Activated naive CD4-positive, alpha-beta T cell treated with anti-CD3 and anti-CD28 coated beads, Interleukin-2, amount 10 ng/mL, durations not matched to agents 7 days and 5 days (primary cell): Measurements from ENCODE around the gene ZNF740.
A peak's percentile ranks its signal among the peaks of the same experiment; 100 is the strongest.

Source experiments
- CTCF ChIA-PET: fragments of 350-600 bp; sonication (Branson Sonifier 250); formaldehyde crosslinking; loops from one replicate; lab custom pipeline; 2021; ENCODE audit warnings: antibody characterized with exemption; lab: Charles Lee
- DNase-seq: peaks from one replicate; pipeline ENCODE4 v3.0.0-alpha.2; 2020
- H3K27ac Mint-ChIP-seq: one replicate; pipeline ENCODE4 v1.8.0; 2021; ENCODE audit warnings: mild to moderate bottlenecking, moderate library complexity, mixed read lengths
- H3K27me3 Mint-ChIP-seq: one replicate; pipeline ENCODE4 v1.8.0; 2021; ENCODE audit warnings: mild to moderate bottlenecking, mixed read lengths
- H3K36me3 Mint-ChIP-seq: one replicate; pipeline ENCODE4 v1.8.0; 2021; ENCODE audit warnings: mixed read lengths
- H3K4me1 Mint-ChIP-seq: one replicate; pipeline ENCODE4 v1.8.0; 2021; ENCODE audit warnings: mixed read lengths
- H3K4me3 Mint-ChIP-seq: one replicate; pipeline ENCODE4 v1.8.0; 2021; ENCODE audit warnings: mild to moderate bottlenecking, moderate library complexity, mixed read lengths
- H3K9me3 Mint-ChIP-seq: one replicate; pipeline ENCODE4 v1.8.0; 2021; ENCODE audit warnings: mixed read lengths

ZNF740 gene

DNA sequence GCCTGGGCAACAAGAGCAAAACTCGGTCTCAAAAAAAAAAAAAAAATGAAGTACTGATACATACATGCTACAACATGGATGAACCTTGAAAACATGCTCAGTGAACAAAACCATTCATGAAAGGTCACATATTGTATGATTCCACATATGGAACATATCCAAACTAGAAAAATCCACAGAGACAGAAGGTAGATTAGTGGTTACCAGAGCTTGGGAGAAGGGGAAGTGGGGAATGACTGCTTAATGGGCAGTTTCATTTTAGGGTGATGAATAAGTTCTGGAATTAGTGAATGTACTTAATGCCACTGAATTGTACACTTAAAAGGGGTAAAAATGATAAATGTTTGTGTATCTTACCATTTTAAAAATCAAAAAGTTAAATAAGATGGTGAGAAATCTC, 23.8 kb downstream of the ZNF740 start:
- Mint-ChIP-seq H3K4me1 (peaks cover 91% of the 10 kb centered on the region), H3K27ac (no peak overlapping the region), H3K27me3 (no peaks in the 10 kb centered on the region), H3K36me3 (peaks cover 49% of the 10 kb centered on the region), H3K9me3 (no peaks in the 10 kb centered on the region), H3K4me3 (peak overlapping the region; percentile 63)
- CTCF ChIA-PET: interaction anchor here (1.3 to 4.7 kb wide), 3 partner anchors 8 to 45 kb away, joined by 3 to 15 read pairs (median 4); no protein-coding TSS in a partner anchor
- DNase-seq: no peak

DNA sequence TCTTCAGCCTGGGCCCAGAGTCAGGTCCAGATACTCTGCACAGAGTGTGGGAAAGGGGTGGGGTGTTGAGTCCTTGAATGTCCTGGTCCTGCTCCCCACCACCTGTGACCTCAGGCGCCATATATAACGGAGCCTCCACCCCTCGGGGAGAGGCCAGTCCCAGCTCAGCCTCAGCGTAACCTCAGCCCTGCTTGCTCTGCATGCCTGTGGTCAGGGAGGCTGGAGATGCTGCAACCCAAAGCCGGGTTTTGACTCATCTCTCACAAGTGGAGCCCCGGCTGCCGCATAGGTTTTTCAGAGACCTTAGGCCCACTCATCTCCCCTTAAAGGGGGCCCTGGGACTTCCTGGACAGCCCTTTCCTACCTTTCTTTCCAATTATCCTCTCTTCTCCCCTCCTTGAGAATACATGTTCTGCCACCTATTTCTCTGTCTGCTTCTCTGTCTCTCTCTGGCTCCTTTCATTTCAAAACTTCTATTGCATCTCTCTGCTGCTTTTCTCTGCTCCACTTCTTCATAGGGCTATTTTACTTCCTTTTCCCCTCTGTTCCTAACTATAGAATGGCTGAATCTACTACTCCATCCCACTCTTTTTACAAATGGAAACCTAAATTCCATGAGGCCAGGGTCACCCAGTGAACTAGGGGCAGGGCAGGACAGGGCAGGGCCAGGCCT, 25.4 kb downstream of the ZNF740 start:
- H3K4me3 Mint-ChIP-seq: peak overlapping the region; percentile 84
- peaks cover 93% of the 10 kb centered on the region for H3K4me1 Mint-ChIP-seq
- no peaks in the 10 kb centered on the region for H3K27me3 Mint-ChIP-seq
- peak; percentile 79 for DNase-seq
- peaks cover 45% of the 10 kb centered on the region for H3K36me3 Mint-ChIP-seq
- H3K27ac Mint-ChIP-seq: peak overlapping the region; percentile 81
- H3K9me3 Mint-ChIP-seq: no peaks in the 10 kb centered on the region
- CTCF ChIA-PET: interaction anchor here (0.8 to 4.7 kb wide), 7 partner anchors 8 to 139 kb away, joined by 3 to 15 read pairs (median 4); partner anchors contain the start of gene AAAS

GRCh38 chr12:53207042-53207441, 26.5 kb downstream of the ZNF740 start, which contains the start of gene ITGB7:
ITGB7 (minus strand) TSS chr12:53207251; CDS start chr12:53200443, 6,808 bp downstream.
- CTCF ChIA-PET: interaction anchor here (0.6 to 11.6 kb wide), 7 partner anchors 9 to 141 kb away, joined by 4 to 166 read pairs (median 7); partner anchors contain the start of genes AAAS and PFDN5

GRCh38 chr12:53208435-53208834, 27.9 kb downstream of the ZNF740 start:
- Mint-ChIP-seq H3K9me3 (no peaks in the 10 kb centered on the region), H3K4me1 (peaks cover 80% of the 10 kb centered on the region), H3K27ac (peak overlapping the region; percentile 88), H3K4me3 (peak overlapping the region; percentile 8), H3K36me3 (peaks cover 57% of the 10 kb centered on the region), H3K27me3 (no peaks in the 10 kb centered on the region)
- CTCF ChIA-PET: interaction anchor here (0.7 to 13.8 kb wide), 12 partner anchors 9 to 300 kb away, joined by 3 to 250 read pairs (median 6); partner anchors contain the start of genes AAAS and PFDN5
- DNase-seq: no peak

More at GRCh38 chr12:53207042-53207441, 26.5 kb downstream of the ZNF740 start, which contains the start of gene ITGB7:
- peak within 1 kb of the TSS; percentile 84 for H3K4me3 Mint-ChIP-seq
- H3K4me1 Mint-ChIP-seq: peaks cover 87% of the 10 kb centered on the region
- H3K36me3 Mint-ChIP-seq: peaks cover 50% of the 10 kb centered on the region
- no peaks in the 10 kb centered on the region for H3K9me3 Mint-ChIP-seq
- peak within 1 kb of the TSS; percentile 88 for H3K27ac Mint-ChIP-seq
- DNase-seq: peak; percentile 82
- no peaks in the 10 kb centered on the region for H3K27me3 Mint-ChIP-seq

GRCh38 chr12:53208877-53209463, 28.4 kb downstream of the ZNF740 start:
- peak; percentile 70 for DNase-seq
- H3K27ac Mint-ChIP-seq: peak overlapping the region; percentile 88
- no peaks in the 10 kb centered on the region for H3K9me3 Mint-ChIP-seq
- H3K27me3 Mint-ChIP-seq: no peaks in the 10 kb centered on the region
- peak overlapping the region; percentile 77 for H3K4me3 Mint-ChIP-seq
- CTCF ChIA-PET: interaction anchor here (0.6 to 13.8 kb wide), 12 partner anchors 10 to 300 kb away, joined by 3 to 250 read pairs (median 4); partner anchors contain the start of gene PFDN5
- H3K4me1 Mint-ChIP-seq: peaks cover 80% of the 10 kb centered on the region
- H3K36me3 Mint-ChIP-seq: peaks cover 58% of the 10 kb centered on the region

DNA sequence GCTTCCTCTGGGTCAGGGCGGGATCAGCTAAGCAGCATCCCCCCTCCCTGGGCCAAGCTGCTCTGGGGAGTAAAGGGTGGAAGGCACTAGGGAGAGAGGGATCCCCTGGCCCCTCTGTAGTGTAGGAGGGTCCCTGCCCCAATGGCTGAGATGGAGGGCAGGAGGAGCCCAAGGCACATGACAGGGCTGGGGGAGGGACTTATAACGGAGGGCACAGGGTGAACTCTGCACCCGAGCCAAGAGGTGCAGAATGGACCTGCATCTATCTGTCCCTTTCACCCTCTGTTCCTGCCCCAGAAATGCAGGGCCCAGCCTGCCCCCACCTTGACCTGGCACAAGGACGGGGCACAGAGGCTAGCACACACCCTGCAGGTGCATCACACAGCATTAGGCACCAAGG, 30.3 kb downstream of the ZNF740 start:
- H3K27ac Mint-ChIP-seq: no peak overlapping the region
- DNase-seq: no peak
- no peaks in the 10 kb centered on the region for H3K27me3 Mint-ChIP-seq
- H3K4me1 Mint-ChIP-seq: peaks cover 81% of the 10 kb centered on the region
- CTCF ChIA-PET: interaction anchor here (0.6 to 13.8 kb wide), 16 partner anchors 9 to 112 kb away, joined by 3 to 250 read pairs (median 8); partner anchors contain the start of genes AAAS, CSAD, ESPL1 and PFDN5
- H3K36me3 Mint-ChIP-seq: peaks cover 62% of the 10 kb centered on the region
- no peaks in the 10 kb centered on the region for H3K9me3 Mint-ChIP-seq
- H3K4me3 Mint-ChIP-seq: no peak overlapping the region

DNA sequence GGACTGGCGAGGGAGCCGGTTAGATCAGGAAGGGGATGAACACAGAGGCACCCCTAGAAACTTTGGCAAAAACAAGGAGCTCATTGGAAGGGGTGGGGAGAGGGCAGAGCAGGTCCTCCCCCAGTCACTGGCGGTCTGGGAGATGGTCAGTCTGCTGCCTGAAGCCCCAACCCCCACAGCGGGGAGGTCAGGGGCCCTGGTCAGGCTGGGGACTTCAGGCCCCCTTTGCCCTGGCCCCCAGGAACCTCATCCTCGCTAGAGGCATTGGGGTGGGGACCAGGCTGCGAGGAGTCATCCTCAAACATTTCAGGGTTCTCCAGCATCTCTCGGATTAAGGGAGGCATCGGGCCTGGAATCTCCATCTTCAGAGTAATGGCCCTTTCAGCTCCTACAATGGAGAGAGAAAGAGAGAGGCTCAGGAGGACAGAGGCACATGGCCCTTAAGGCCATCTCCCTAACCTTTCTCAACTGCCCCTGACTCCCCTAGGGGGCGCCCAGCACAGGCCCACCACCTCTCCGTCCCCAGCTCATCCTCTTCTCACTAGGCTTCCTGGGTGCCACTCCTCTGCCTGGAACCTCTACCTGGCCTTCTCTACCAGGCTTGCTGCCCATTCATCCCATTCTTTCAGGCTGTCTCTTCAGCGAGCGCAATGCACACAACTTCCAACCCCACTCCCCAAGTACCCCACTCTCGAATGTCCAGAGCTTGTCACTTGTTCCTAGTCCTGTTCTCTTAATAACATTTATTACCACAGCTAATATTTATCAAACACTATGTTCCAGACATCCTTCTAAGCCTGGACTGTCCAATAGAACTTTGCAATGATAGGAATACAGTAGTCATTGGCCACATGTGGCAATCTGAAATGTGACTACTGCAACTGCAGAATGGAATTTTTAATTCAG, 31.2 kb downstream of the ZNF740 start:
- DNase-seq: no peak
- no peak overlapping the region for H3K27ac Mint-ChIP-seq
- H3K4me1 Mint-ChIP-seq: peaks cover 83% of the 10 kb centered on the region
- CTCF ChIA-PET: interaction anchor here (0.9 to 13.8 kb wide), 23 partner anchors 8 to 134 kb away, joined by 3 to 250 read pairs (median 6); partner anchors contain the start of genes AAAS, CSAD, ESPL1 and PFDN5
- H3K36me3 Mint-ChIP-seq: peaks cover 65% of the 10 kb centered on the region
- no peak overlapping the region for H3K4me3 Mint-ChIP-seq
- H3K9me3 Mint-ChIP-seq: no peaks in the 10 kb centered on the region
- H3K27me3 Mint-ChIP-seq: no peaks in the 10 kb centered on the region

- no peak for DNase-seq
- Mint-ChIP-seq H3K4me3 (no peak overlapping the region), H3K4me1 (peaks cover 84% of the 10 kb centered on the region), H3K27me3 (no peaks in the 10 kb centered on the region), H3K36me3 (peaks cover 70% of the 10 kb centered on the region), H3K27ac (peak overlapping the region; percentile 46), H3K9me3 (no peaks in the 10 kb centered on the region)
- CTCF ChIA-PET: interaction anchor here (1.0 to 13.8 kb wide), 23 partner anchors 10 to 296 kb away, joined by 3 to 250 read pairs (median 9); partner anchors contain the start of genes AAAS, CSAD, ESPL1 and PFDN5
Measured at GRCh38 chr12:53212931-53213330, 32.4 kb downstream of the ZNF740 start.

- peak; percentile 89 for DNase-seq
- Mint-ChIP-seq H3K36me3 (peaks cover 71% of the 10 kb centered on the region), H3K4me1 (peaks cover 84% of the 10 kb centered on the region), H3K27ac (peak overlapping the region; percentile 50), H3K9me3 (no peaks in the 10 kb centered on the region), H3K4me3 (no peak overlapping the region), H3K27me3 (no peaks in the 10 kb centered on the region)
- CTCF ChIA-PET: interaction anchor here (0.6 to 13.8 kb wide), 28 partner anchors 9 to 296 kb away, joined by 3 to 250 read pairs (median 7); partner anchors contain the start of genes AAAS, CSAD, ESPL1 and MYG1
Measured at GRCh38 chr12:53213348-53213747, 32.8 kb downstream of the ZNF740 start.

DNA sequence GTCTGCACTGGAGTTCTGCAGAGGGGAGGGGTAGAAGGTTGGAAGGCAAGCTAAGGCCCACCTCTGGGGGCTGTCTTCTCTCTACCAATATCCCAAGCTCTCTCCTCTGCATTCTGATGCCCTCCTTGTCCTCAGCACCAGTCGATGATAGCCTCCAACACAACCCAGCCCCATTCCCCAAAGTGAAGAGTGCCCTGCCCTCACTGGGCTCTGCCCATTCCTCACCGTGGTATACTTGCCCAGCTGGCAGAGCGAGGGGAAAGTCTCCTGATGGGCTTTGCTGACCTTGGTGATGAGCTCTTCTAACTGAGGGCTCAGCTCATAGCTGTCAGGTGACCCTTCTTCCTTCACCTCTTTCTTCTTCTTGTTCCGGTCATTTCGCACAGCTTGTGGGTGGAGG, 33.7 kb downstream of the ZNF740 start:
- H3K4me1 Mint-ChIP-seq: peaks cover 82% of the 10 kb centered on the region
- peak overlapping the region; percentile 69 for H3K27ac Mint-ChIP-seq
- CTCF ChIA-PET: interaction anchor here (0.7 to 13.8 kb wide), 26 partner anchors 9 to 131 kb away, joined by 3 to 250 read pairs (median 7); partner anchors contain the start of genes AAAS, CSAD, ESPL1 and MYG1
- H3K9me3 Mint-ChIP-seq: no peaks in the 10 kb centered on the region
- peaks cover 72% of the 10 kb centered on the region for H3K36me3 Mint-ChIP-seq
- no peak for DNase-seq
- H3K4me3 Mint-ChIP-seq: no peak overlapping the region
- H3K27me3 Mint-ChIP-seq: no peaks in the 10 kb centered on the region

DNA sequence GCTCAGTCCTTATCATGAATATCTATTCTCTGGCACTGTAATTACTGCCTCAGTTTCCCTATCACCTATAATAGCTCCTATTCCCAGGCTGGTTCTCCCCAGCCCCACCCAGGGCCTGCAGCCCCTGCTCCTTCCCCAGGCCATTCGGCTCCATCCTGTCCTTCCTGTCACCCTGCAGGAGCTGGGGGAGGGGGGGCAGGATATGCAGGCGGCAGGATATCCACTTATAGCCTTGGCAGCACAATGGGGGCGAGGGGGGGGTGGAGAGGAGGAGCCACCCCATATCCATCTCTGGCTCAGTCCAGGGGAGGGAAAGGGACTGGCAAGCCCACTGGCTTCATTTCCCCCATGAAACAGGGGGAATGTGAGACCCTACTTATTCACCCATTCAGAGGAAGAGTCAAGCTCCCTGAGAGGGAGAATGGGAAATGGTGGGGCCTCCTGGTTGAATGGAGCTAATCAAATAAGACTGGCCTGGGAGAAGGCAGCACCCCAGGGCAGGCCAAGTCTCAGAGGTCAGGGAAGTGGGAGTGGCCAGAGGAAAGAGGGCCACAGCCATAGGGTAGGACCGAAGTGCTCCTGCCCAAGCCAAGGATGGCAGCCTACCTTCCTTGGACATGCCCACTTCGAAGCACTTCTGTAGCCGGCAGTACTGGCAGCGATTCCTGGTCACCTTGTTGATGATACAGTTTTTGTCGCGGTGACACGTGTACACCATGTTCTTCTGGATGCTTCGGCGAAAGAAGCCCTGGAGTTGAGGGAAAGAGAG, 34.3 kb downstream of the ZNF740 start:
- H3K4me3 Mint-ChIP-seq: no peak overlapping the region

DNA sequence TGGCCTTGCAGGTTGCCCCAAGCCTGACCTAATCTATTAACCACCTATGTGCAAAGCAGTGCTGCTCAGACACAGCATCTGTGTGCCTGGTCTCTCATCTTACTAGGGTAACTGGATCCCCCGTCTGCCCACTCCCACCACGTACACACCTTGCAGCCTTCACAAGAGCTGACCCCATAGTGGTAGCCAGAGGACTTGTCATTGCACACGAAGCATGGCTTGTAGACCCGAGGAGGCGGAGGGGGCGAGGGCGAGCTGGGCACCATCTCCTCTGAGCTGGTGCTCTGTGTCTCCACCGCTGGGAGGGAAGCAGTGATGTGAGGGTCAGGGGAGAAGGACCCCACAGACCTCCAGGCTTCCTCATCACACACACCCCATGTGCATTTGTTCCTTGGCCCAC, 35.0 kb downstream of the ZNF740 start:
- H3K4me3 Mint-ChIP-seq: no peak overlapping the region
- DNase-seq: no peak
- H3K27ac Mint-ChIP-seq: peak overlapping the region; percentile 77
- no peaks in the 10 kb centered on the region for H3K9me3 Mint-ChIP-seq
- H3K4me1 Mint-ChIP-seq: peaks cover 76% of the 10 kb centered on the region
- H3K36me3 Mint-ChIP-seq: peaks cover 71% of the 10 kb centered on the region
- H3K27me3 Mint-ChIP-seq: no peaks in the 10 kb centered on the region
- CTCF ChIA-PET: interaction anchor here (2.0 to 13.8 kb wide), 7 partner anchors 17 to 130 kb away, joined by 7 to 250 read pairs (median 108); partner anchors contain the start of genes AAAS, ESPL1 and PFDN5

More for the DNA sequence above, 34.3 kb downstream of the ZNF740 start:
- Mint-ChIP-seq H3K27me3 (no peaks in the 10 kb centered on the region), H3K36me3 (peaks cover 74% of the 10 kb centered on the region), H3K27ac (peak overlapping the region; percentile 69), H3K4me1 (peaks cover 79% of the 10 kb centered on the region), H3K9me3 (no peaks in the 10 kb centered on the region)
- CTCF ChIA-PET: interaction anchor here (0.7 to 13.8 kb wide), 17 partner anchors 9 to 130 kb away, joined by 3 to 250 read pairs (median 11); partner anchors contain the start of genes AAAS, CSAD, ESPL1 and PFDN5
- DNase-seq: no peak
